Hematopoietic multipotent progenitor cell treated with erythropoietin and hydrocortisone succinate and interleukin-3 and kit ligand, for 4 days (in vitro differentiated cells): Measurements from ENCODE around the gene DISP3.
"Not testable (repeated sequence)": the region's sequence is repeated elsewhere in the genome, so short reads cannot be mapped to it uniquely, and the experiment has no call there.

Experiments used
- DNase-seq: peaks from one replicate; pipeline ENCODE4 v3.0.0-alpha.2; 2015

The DISP3 gene

DNA sequence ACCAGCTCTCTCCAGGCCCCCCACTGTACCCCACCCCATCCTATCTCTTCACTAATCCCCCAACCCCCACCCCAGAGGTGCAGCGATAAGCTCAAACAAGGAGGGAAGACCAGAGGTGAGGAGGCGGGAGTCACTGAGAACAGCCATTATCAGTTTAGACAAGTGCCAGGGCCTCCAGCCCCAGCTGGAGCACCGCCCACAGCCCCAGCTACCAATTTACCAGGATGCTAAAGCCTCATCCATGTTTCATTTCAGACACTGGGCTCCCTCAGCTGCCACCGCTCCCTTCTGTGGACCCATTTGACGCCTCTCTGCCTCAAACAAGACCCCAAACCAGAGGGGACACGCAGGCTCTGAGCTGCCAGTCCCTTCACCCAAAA, 80.6 kb downstream of the DISP3 start:
- no peak for DNase-seq

GRCh38 chr1:11560061-11560460, 81.1 kb downstream of the DISP3 start:
- no peak for DNase-seq

DNA sequence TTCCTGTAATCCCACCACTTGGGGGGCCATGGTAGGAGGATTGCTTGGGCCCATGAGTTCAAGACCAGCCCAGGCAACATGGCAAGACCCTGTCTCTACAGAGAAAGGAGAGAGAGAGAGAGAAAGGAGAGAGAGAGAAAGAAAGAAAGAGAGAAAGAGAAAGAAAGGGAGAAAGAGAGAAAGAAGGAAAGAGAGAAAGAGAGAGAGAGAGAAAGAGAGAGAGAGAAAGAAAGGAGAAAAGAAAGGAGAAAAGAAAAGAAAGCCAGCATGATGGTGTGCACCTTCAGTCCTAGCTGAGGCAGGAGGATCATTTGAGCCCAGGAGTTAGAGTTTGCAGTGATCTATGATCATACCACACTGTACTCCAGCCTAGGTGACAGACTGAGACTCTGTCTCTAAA, 82.8 kb downstream of the DISP3 start:
- no peak for DNase-seq

GRCh38 chr1:11562664-11563063, 83.7 kb downstream of the DISP3 start:
- no peak for DNase-seq

GRCh38 chr1:11563560-11564069, 84.7 kb downstream of the DISP3 start:
- DNase-seq = peak; percentile 82

GRCh38 chr1:11564237-11564636, 85.3 kb downstream of the DISP3 start:
- DNase-seq = no peak

DNA sequence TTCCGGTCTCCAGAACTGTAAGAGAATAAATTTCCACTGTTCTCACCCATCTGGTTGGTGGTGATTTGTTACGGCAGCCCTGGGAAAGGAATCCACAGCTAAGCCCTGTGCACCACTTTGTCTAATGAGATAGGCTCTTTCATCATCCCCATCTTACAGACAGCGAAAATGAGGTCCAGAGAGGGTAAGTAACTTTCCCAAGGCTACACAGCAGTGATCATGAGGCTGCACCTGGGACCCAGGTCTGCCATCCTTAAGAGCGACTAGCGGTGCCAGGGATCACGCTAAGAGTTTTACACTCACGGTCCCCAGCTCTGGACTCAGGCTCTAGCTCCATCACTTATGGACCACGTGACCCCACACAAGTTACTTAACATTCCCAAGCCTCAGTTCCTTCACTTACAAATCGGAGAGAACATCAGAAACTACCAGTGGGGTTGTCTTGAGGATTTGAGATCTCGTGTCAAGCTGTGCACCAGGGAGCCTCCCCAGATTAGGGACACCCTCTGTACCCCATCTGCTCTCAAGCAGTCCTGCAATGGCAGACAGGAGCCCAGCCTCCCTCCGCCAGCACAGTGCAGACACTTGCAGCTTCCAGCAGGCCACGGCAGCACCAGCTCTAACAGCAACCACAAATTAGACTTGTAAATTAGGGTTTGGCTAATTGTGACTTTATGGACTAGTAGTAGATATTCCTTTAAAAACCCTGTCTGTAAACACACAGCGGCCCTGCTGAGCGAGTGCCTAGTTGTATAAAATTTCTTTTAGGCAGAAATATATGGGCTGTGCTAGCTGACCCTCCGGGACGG, 87.3 kb downstream of the DISP3 start:
- DNase-seq = no peak

DNA sequence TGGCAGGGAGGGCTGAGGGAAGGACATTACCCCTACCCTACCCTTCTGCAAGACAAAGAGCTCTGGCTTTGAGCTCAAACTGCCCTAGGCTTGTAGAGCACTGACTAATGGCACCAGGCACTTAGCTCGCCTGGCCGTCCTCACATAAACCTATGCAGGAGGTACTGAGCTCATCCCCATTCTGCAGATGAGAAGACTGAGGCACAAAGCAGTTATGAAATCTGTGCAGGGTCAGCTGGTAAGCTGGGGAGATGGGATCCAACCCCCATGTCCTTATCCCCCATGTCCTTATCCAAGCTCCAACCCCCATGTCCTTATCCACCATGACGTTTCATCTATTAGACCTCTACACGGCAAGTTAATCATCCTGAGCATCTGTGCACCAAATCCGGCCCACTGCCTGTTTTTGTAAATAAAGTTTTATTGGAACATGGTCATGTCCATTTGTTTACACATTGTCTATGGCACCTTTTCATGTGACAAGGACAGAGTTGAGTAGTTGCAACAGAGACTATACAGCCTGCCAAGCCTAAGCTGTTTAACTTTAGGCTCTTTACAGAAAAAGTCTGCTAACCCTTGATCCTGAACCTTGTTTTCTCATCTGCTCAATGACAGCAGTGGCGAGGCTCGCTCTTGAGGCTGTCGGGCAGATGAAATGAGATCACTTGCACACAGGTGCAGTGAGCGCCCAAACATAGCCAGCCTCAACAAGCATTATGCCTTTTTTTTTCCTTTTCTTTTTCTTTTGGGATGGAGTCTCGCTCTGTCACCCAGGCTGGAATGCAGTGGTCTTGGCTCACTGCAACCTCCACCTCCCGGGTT, 88.5 kb downstream of the DISP3 start:
- DNase-seq = no peak

GRCh38 chr1:11568687-11569086, 89.7 kb downstream of the DISP3 start:
- DNase-seq = no peak

GRCh38 chr1:11569551-11569950, 90.6 kb downstream of the DISP3 start:
- DNase-seq = no peak

DNA sequence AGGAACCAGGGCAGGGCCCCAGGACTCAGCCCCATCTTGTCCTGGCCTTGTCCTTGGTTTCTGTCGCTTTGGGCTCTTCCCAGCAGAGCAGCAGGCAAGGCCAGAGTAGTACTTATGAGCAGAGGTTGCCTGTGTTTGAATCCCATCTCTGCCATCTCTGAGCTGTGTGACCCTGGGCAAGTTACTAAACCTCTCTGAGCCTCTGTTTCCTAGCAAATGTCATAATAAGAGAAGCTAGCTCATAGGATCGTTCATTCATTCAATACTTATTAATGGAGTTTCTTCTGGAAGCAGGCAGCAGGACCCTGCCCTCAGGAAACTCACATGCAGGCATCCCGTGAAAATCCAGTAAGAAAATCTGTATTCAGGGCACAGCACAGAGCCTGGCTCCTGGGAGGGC, 91.0 kb downstream of the DISP3 start:
- DNase-seq = no peak

- peak; percentile 13 for DNase-seq
Measured at GRCh38 chr1:11570821-11571380, 91.9 kb downstream of the DISP3 start.

DNA sequence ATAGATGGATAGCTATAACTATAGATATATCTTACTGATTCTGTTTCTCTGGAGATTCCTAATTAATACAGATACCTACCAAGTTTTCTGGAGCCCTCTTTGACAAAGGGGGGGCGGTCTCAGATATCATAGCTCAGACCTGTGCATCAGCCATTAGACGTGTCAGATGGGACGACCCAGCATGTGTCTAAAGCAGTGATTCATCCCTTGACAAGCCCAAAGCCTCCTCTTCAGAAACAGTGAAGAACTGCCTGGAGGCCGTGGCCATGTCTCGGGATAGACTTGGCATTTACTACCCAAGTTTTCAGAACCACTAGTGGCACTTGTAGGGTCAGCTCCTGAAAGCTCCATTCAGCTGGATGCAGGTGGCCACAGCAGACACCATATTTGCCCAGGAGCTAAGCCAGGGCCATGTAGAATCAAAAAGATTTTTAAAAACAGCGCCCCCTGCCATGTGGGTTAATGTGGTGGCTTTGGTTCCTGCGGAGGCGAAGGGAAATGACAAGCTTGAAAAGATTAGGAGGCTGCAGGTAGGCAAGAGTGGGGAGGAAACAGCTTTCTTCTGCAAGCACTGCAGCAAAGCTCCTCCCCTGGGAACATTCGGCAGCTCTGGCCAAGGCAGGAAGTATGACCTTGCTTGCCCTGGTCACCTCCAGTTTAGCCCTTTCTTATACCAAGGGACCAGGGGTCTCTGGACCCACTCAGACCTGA, 93.1 kb downstream of the DISP3 start:
- DNase-seq = peak; percentile 47

DNA sequence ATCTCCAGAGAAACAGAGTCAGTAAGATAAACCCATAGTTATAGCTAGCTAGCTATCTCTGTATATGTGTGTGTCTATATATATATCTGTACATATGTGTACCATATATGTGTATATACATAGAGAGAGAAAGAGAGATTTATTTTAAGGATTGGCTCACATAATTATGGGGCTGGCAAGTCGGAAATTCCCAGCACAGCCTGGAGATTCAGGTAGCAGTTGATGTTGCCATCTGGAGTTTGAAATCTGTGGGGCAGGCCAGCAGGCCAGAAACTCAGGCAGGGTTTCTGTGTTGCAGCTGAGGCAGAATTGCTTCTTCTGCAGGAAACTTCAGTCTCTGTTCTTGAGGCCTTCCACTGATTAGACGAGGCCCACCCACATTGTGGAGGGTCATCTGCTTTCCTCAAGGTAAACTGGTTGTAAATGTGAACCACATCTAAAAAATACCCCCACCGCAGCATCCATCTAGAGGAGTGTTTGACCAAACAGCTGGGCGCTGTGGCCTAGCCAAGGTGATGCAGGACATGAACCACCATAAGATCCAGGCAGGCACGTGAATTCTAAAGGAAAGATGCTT, 94.2 kb downstream of the DISP3 start:
- no peak for DNase-seq

DNA sequence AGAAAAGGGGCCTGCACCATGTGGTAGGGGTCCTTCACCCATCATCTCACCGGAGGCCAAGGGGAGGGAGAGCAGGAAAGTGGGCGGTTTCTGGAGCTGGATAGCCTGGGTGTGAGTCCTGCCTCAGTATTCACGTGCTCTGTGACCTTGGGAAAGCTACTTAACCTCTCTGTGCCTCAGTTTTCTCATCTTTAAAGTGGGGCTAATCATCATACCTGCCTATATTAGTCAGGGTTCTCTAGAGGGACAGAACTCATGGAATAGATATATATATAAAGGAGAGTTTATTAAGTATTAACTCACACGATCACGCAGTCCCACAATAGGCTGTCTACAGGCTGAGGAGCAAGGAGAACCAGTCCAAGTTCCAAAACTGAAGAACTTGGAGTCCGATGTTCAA, 96.6 kb downstream of the DISP3 start:
- no peak for DNase-seq

GRCh38 chr1:11576109-11576875, 97.3 kb downstream of the DISP3 start:
- no peak for DNase-seq

DNA sequence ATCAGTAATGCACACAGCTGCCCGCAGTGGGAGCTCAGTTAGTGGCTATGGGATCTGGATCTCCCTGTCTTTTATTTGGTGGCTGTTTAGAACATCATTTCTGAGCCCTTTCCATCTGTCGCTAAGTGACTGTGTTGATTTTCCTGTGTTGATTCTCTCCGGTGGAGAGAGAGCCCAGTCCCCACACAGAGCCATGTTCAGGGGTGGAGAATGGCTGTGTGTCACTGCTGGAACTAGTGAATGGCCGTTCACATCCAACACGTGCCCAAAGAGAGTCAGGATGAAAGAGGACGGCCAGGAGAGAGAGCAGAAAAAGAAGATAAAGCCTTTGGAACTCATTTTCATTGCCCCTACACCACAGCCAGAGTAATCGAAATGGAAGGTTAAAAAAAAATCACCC, 99.0 kb downstream of the DISP3 start:
- no peak for DNase-seq

DNA sequence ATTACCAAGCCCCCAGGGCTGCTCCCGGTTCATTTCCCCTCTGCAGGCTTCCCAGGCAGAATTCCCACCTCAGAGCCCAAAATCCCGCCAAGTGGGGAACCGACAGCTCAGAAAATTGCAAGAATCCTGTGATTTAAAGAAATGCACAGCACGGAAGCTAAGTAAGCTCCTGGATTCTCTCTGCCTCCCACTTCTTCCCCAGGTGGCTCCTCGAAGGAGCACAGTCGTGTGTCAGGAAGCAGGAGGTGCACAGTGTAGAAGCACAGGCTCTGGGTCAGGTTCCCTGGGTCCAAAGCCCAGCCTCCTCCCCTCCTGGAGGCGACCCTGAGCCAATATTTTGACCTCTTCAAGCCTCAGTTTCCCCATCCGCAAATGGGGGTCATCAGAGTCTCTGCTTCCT, 100.6 kb downstream of the DISP3 start:
- no peak for DNase-seq

DNA sequence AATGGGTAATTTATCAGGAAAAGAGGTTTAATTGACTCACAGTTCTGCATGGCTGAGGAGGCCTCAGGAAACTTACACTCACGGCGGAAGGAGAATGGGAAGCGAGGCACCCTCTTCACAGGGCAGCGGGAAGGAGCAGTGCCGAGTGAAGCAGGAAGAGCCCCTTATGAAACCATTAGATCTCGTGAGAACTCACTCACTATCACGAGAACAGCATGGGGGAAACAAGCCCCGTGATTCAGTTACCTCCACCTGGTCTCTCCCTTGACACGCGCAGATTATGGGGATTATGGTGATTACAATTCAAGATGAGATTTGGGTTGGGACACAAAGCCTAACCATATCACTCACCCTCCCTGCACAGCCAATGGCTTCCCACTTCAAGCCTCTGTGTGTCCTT, 101.1 kb downstream of the DISP3 start:
- not testable (repeated sequence) for DNase-seq

GRCh38 chr1:11581445-11581991, 102.6 kb downstream of the DISP3 start:
- no peak for DNase-seq

DNA sequence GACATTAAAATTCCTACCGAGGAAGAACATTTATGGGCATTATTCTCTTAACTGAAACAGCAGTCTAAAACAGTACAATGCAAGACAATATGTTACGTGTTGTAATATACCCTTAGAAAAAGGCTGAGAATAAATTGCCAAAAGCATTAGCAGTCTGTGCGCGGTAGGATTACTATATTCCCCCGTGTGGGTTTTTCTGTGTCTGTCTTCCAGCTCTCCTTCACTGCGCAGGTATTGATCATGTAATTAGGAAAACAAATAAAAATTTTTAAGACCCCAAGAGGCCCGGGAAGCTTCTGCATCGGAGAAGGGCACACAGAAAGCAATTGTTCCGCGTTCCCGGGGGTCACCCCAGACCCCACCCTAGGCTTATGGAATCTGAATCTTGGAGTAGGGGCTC, 106.4 kb downstream of the DISP3 start:
- no peak for DNase-seq
